Measurements from ENCODE around the gene EVC2. TPM values are rescaled to one million over a fixed set of nuclear protein-coding genes. Genes with fewer than 3 reads are reported as not detected.

EVC2 gene
- total and polyA plus RNA-seq, 7 donors, result 0.60 to 14.7 (median 8.6) TPM; not detected in 1

DNA sequence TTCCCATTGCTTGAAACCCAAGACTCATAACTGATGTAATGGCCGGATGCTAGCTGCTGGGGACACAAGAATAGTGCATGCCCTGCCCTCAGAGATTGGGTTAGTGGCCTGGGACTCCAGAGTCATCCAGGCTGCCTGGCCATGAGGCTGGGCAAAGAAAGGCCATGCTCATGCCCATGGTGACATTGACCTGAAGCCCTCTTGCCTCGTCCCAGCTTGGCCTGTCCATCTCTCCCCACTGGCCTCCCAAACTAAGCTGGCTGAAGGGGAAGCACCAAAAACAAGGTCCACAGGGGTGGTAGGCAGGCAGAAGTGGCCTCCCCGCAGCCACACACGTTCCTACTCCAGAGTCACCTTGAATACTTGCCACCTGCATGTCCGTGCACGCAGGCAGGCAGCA lies 141.8 kb downstream of the EVC2 start:
- H3K9me3 ChIP-seq, result no peaks in the 10 kb centered on the region
- H3K36me3 ChIP-seq, result peaks cover 4 to 84% (median 13%) of the 10 kb centered on the region in 4 donors
- intact Hi-C loops (cut with DNase I), result no loop called here
- H3K27ac ChIP-seq, result no peak overlapping the region
- no peaks in the 10 kb centered on the region for H3K27me3 ChIP-seq
- TF ChIP-seq POLR2A (IDR thresholded peaks at IDR 0.05) (no peak), EP300 (IDR thresholded peaks at IDR 0.05) (no peak), POLR2AphosphoS5 (IDR thresholded peaks at IDR 0.05) (no peak)
- H3K4me3 ChIP-seq, result no peak overlapping the region
- no peaks in the 10 kb centered on the region for H3K4me1 ChIP-seq
- WGBS, 2 donors, result 89 to 90% methylated on average over 6 of the region's 6 CpGs
- no peak for DNase-seq

GRCh38 chr4:5563856-5564255 lies 144.5 kb downstream of the EVC2 start:
- 90 to 92% methylated on average over 6 of the region's 6 CpGs for WGBS, 2 donors
- peaks cover 7 to 89% (median 17%) of the 10 kb centered on the region in 4 donors for H3K36me3 ChIP-seq
- DNase-seq, result no peak
- TF ChIP-seq CTCF (IDR thresholded peaks at IDR 0.05) (no peak), POLR2AphosphoS5 (IDR thresholded peaks at IDR 0.05) (no peak), EP300 (IDR thresholded peaks at IDR 0.05) (no peak), POLR2A (IDR thresholded peaks at IDR 0.05) (no peak)
- H3K27ac ChIP-seq, result no peak overlapping the region
- H3K4me3 ChIP-seq, result no peak overlapping the region
- intact Hi-C loops (cut with DNase I), result no loop called here
- no peaks in the 10 kb centered on the region for H3K9me3 ChIP-seq
- no peaks in the 10 kb centered on the region for H3K27me3 ChIP-seq
- H3K4me1 ChIP-seq, result no peaks in the 10 kb centered on the region

DNA sequence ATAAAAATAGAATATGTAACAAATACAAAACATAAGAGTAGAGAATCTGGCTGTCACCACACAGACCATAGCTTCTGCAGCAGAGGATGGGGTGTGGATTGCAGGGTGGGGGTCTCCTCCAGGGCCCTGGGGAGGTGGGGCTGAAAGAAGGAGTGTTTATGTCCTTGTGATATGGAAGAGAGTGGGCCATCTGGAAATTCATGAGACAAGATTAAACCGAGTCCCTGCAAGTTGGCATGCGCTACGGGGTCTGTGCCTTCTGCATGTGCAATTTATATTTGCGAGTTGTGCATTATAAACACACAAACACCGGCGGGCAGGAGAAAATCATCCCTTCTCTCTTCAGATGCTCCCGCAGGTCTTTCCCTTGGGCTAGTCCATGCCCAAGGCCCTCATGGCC lies 145.9 kb downstream of the EVC2 start:
- Histone ChIP-seq H3K4me3 (no peak overlapping the region), H3K9me3 (no peaks in the 10 kb centered on the region), H3K27ac (no peak overlapping the region), H3K4me1 (no peaks in the 10 kb centered on the region), H3K36me3 (peaks cover 7 to 90% (median 16%) of the 10 kb centered on the region in 4 donors), H3K27me3 (no peaks in the 10 kb centered on the region)
- WGBS, 2 donors, result 94 to 97% methylated on average over 7 of the region's 7 CpGs
- TF ChIP-seq POLR2AphosphoS5 (IDR thresholded peaks at IDR 0.05), result no peak
- TF ChIP-seq CTCF (IDR thresholded peaks at IDR 0.05), result no peak
- TF ChIP-seq EP300 (IDR thresholded peaks at IDR 0.05), result no peak
- TF ChIP-seq POLR2A (IDR thresholded peaks at IDR 0.05), result no peak
- intact Hi-C loops (cut with DNase I), result no loop called here
- no peak for DNase-seq

GRCh38 chr4:5561286-5561685 lies 147.1 kb downstream of the EVC2 start:
- H3K4me3 ChIP-seq, result no peak overlapping the region
- WGBS, 2 donors, result 79 to 86% methylated on average over 4 of the region's 4 CpGs
- TF ChIP-seq CTCF (IDR thresholded peaks at IDR 0.05) (no peak), EP300 (IDR thresholded peaks at IDR 0.05) (no peak), POLR2A (IDR thresholded peaks at IDR 0.05) (no peak), POLR2AphosphoS5 (IDR thresholded peaks at IDR 0.05) (no peak)
- H3K27ac ChIP-seq, result no peak overlapping the region
- H3K9me3 ChIP-seq, result no peaks in the 10 kb centered on the region
- no peaks in the 10 kb centered on the region for H3K4me1 ChIP-seq
- intact Hi-C loops (cut with DNase I), result no loop called here
- no peak for DNase-seq
- H3K36me3 ChIP-seq, result peaks cover 7 to 83% (median 15%) of the 10 kb centered on the region in 4 donors
- H3K27me3 ChIP-seq, result no peaks in the 10 kb centered on the region

DNA sequence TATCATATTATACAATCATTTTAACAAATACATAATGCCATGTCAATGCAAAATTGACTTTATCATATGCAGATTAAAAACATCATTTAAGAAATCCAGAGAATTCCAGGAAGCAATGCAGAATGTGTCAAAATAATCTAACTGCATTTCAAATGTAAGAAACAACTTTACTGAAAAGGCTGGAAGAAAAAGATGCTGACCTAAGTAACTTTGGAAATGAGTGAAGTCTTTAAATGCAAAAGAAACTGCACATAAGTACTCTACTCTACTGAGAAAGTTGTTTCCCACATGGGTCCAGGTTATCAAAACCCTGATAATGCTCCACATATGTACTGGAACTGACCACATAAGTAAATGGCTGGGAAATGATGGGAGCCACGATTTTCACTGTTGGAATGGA lies 149.9 kb downstream of the EVC2 start:
- intact Hi-C loops (cut with DNase I), result no loop called here
- Histone ChIP-seq H3K4me1 (no peaks in the 10 kb centered on the region), H3K4me3 (no peak overlapping the region), H3K27me3 (no peaks in the 10 kb centered on the region), H3K9me3 (no peaks in the 10 kb centered on the region), H3K36me3 (peaks cover 0 to 65% (median 6%) of the 10 kb centered on the region in 4 donors), H3K27ac (no peak overlapping the region)
- no peak for DNase-seq
- TF ChIP-seq CTCF (IDR thresholded peaks at IDR 0.05), result no peak
- TF ChIP-seq EP300 (IDR thresholded peaks at IDR 0.05), result no peak
- no peak for TF ChIP-seq POLR2A (IDR thresholded peaks at IDR 0.05)
- no peak for TF ChIP-seq POLR2AphosphoS5 (IDR thresholded peaks at IDR 0.05)
- WGBS, 2 donors, result 24 to 57% methylated on average over 1 of the region's 1 CpG

Data from sigmoid colon (tissue), 7 donors.